Renal cortex interstitium (tissue), 3 donors: ENCODE measurements around the gene LAG3. TPM values are rescaled to one million over a fixed set of nuclear protein-coding genes. Genes with fewer than 3 reads are reported as not detected.

ENCODE experiments used
- polyA plus RNA-seq, 3 donors: library from polyadenylated mRNA; unstranded; fragments of 120-200 nt; gene quantifications; one replicate each; pipeline ENCODE4 v1.2.1, GENCODE V29; 2013; ENCODE audit not compliant: insufficient read length in 3 of 3

LAG3 gene
- polyA plus RNA-seq, 3 donors: 1.9 to 2.1 (median 2.1) TPM

Other genes with a start within 250 kb of the LAG3 start
- gene GAPDH, start 238.0 kb upstream of the LAG3 start, polyA plus RNA-seq: 1,000 to 10,000 TPM; 2,032 to 2,404 (median 2,056) TPM
- gene IFFO1, start 216.5 kb upstream of the LAG3 start, polyA plus RNA-seq: 10 to 100 TPM; 12.8 to 18.2 (median 17.6) TPM
- gene NOP2, start 204.2 kb upstream of the LAG3 start, polyA plus RNA-seq: 10 to 100 TPM; 24.5 to 30.7 (median 29.3) TPM
- gene CHD4, start 165.1 kb upstream of the LAG3 start, polyA plus RNA-seq: 100 to 1,000 TPM; 294 to 313 (median 295) TPM
- gene LPAR5, start 136.6 kb upstream of the LAG3 start, polyA plus RNA-seq: 1 to 10 TPM in 2 of 3 donors, under 1 TPM in 1; 0.96 to 1.5 (median 1.3) TPM
- gene ACRBP, start 125.1 kb upstream of the LAG3 start, polyA plus RNA-seq: 1 to 10 TPM; 3.1 to 6.8 (median 4.9) TPM
- gene ING4, start 109.4 kb upstream of the LAG3 start, polyA plus RNA-seq: 100 to 1,000 TPM; 111 to 118 (median 112) TPM
- 10 to 100 TPM; 87.2 to 99.6 (median 91.3) TPM for gene ZNF384, start 83.1 kb upstream of the LAG3 start, polyA plus RNA-seq
- gene PIANP, start 71.7 kb upstream of the LAG3 start, polyA plus RNA-seq: 10 to 100 TPM; 11.7 to 14.0 (median 13.0) TPM
- 10 to 100 TPM; 61.5 to 70.2 (median 65.1) TPM for gene COPS7A, start 48.5 kb upstream of the LAG3 start, polyA plus RNA-seq
- 100 to 1,000 TPM; 194 to 227 (median 210) TPM for gene MLF2, start 19.4 kb upstream of the LAG3 start, polyA plus RNA-seq
- gene PTMS, start 6.2 kb upstream of the LAG3 start, polyA plus RNA-seq: 100 to 1,000 TPM; 513 to 676 (median 531) TPM
- gene CD4, start 17.0 kb downstream of the LAG3 start, polyA plus RNA-seq: 10 to 100 TPM; 28.0 to 31.1 (median 29.9) TPM
- gene GPR162, start 49.3 kb downstream of the LAG3 start, polyA plus RNA-seq: 10 to 100 TPM; 25.4 to 37.4 (median 28.2) TPM
- gene P3H3, start 55.9 kb downstream of the LAG3 start, polyA plus RNA-seq: 10 to 100 TPM; 24.4 to 41.2 (median 35.2) TPM
- gene GNB3, start 68.4 kb downstream of the LAG3 start, polyA plus RNA-seq: 1 to 10 TPM; 5.9 to 9.2 (median 8.4) TPM
- 10 to 100 TPM; 25.4 to 31.4 (median 28.5) TPM for gene CDCA3, start 78.8 kb downstream of the LAG3 start, polyA plus RNA-seq
- gene USP5, start 79.6 kb downstream of the LAG3 start, polyA plus RNA-seq: 10 to 100 TPM; 55.0 to 70.2 (median 58.4) TPM
- 100 to 1,000 TPM; 560 to 645 (median 574) TPM for gene TPI1, start 95.0 kb downstream of the LAG3 start, polyA plus RNA-seq
- 10 to 100 TPM in 1 of 3 donors, 1 to 10 TPM in 2; 7.5 to 15.1 (median 9.3) TPM for gene SPSB2, start 100.8 kb downstream of the LAG3 start, polyA plus RNA-seq
- 10 to 100 TPM; 18.4 to 21.8 (median 21.7) TPM for gene LRRC23, start 132.3 kb downstream of the LAG3 start, polyA plus RNA-seq
- gene ENO2, start 142.1 kb downstream of the LAG3 start, polyA plus RNA-seq: 10 to 100 TPM; 12.7 to 25.7 (median 13.5) TPM
- 100 to 1,000 TPM in 2 of 3 donors, 10 to 100 TPM in 1; 91.9 to 142 (median 139) TPM for gene ATN1, start 155.4 kb downstream of the LAG3 start, polyA plus RNA-seq
- gene RNU7-1, start 171.3 kb downstream of the LAG3 start, polyA plus RNA-seq: not detected
- 100 to 1,000 TPM; 131 to 205 (median 154) TPM for gene C12orf57, start 171.5 kb downstream of the LAG3 start, polyA plus RNA-seq
- 10 to 100 TPM; 18.7 to 27.0 (median 22.3) TPM for gene PTPN6, start 178.8 kb downstream of the LAG3 start, polyA plus RNA-seq
- 100 to 1,000 TPM; 256 to 296 (median 267) TPM for gene PHB2, start 198.1 kb downstream of the LAG3 start, polyA plus RNA-seq
- 10 to 100 TPM; 43.4 to 53.0 (median 50.7) TPM for gene EMG1, start 198.4 kb downstream of the LAG3 start, polyA plus RNA-seq
- 10 to 100 TPM; 59.1 to 62.3 (median 61.5) TPM for gene LPCAT3, start 246.0 kb downstream of the LAG3 start, polyA plus RNA-seq